Measurements from ENCODE around the gene CFAP251.

Gene CFAP251

GRCh38 chr12:121966959-121967358 lies 48.6 kb downstream of the CFAP251 start:
- TF ChIP-seq CTCF (conservative IDR thresholded peaks at IDR 0.05; ENCODE audit: low read depth, low read length): no peak
- no peak for DNase-seq (ENCODE audit: low read depth)
- no peak overlapping the region for H3K4me3 ChIP-seq (ENCODE audit: low read depth, low read length)

- DNase-seq (ENCODE audit: low read depth): no peak
- no peak for TF ChIP-seq CTCF (conservative IDR thresholded peaks at IDR 0.05; ENCODE audit: low read depth, low read length)
These were observed 50.5 kb downstream of the CFAP251 start for GRCh38 chr12:121968876-121969275.

DNA sequence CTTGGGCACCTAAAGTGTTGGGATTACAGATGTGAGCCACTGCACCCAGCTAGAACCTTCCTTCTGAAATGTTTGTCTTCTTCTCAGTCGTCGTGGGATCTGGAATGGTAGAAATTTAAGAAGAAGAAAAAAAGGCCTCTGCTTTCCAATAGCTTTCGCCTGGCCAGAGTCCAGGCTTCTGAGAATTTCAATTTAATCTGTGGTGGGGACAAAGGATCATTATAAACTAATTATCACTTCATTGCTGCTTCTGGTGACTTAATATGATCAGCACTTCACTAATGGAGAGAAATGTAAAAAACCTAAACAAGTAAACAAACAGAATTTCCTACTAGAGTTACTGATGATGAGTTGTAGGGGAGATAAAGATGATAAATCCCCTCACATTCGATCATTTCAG lies 51.3 kb downstream of the CFAP251 start:
- DNase-seq (ENCODE audit: low read depth): no peak
- no peak overlapping the region for H3K4me3 ChIP-seq (ENCODE audit: low read depth, low read length)
- no peak for TF ChIP-seq CTCF (conservative IDR thresholded peaks at IDR 0.05; ENCODE audit: low read depth, low read length)

More at GRCh38 chr12:121968876-121969275, 50.5 kb downstream of the CFAP251 start:
- H3K4me3 ChIP-seq (ENCODE audit: low read depth, low read length): no peak overlapping the region

GRCh38 chr12:121970581-121971300 lies 52.3 kb downstream of the CFAP251 start:
- no peak overlapping the region for H3K4me3 ChIP-seq (ENCODE audit: low read depth, low read length)
- DNase-seq (ENCODE audit: low read depth): no peak
- TF ChIP-seq CTCF (conservative IDR thresholded peaks at IDR 0.05; ENCODE audit: low read depth, low read length): no peak

GRCh38 chr12:121974026-121974985 lies 55.9 kb downstream of the CFAP251 start:
- DNase-seq (ENCODE audit: low read depth): no peak
- H3K4me3 ChIP-seq (ENCODE audit: low read depth, low read length): no peak overlapping the region
- TF ChIP-seq CTCF (conservative IDR thresholded peaks at IDR 0.05; ENCODE audit: low read depth, low read length): no peak

DNA sequence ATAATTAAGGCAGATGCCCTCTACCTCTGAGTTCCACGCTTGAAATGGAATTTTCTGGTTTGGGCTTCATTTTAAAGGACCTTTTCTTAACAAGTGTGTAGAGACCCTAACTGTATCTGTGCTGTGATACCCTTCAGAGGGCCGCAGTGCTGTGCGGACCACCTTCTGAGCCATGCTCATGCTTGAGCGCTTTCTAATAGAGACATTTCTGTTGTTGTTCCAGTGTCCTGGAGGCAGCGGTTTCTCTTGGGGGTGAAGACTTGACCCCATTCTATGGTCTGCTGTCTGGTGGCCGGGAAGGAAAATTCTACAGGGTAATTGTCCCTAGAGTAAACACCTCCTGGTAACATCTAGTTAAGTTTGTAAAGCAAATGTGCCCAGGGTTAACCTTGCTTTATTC lies 56.6 kb downstream of the CFAP251 start:
- no peak overlapping the region for H3K4me3 ChIP-seq (ENCODE audit: low read depth, low read length)
- DNase-seq (ENCODE audit: low read depth): no peak
- TF ChIP-seq CTCF (conservative IDR thresholded peaks at IDR 0.05; ENCODE audit: low read depth, low read length): no peak
